HEK293T (cell line): ENCODE data around the gene PTPN7.
A peak's percentile ranks its signal among the peaks of the same experiment; 100 is the strongest.

Experiments used
- CTCF ChIA-PET: fragments of 350-600 bp; formaldehyde crosslinking; extraction: SDS; loops from one replicate; lab custom pipeline; 2021; ENCODE audit warnings: antibody characterized with exemption, inconsistent platforms; lab: Yijun Ruan, JAX
- POLR2A ChIA-PET: fragments of 350-600 bp; formaldehyde crosslinking; extraction: SDS; loops from one replicate; lab custom pipeline; 2020; ENCODE audit warnings: antibody characterized with exemption, inconsistent platforms; lab: Yijun Ruan, JAX
- DNase-seq: peaks from one replicate; pipeline ENCODE4 v3.0.0; 2012; ENCODE audit warnings: mixed read lengths; ENCODE audit errors: extremely low spot score
- ARNT ChIP-seq: fragments of 450-650 bp; IDR thresholded peaks from 2 replicates; pipeline ENCODE4 v1.6.1; 2017; ENCODE audit warnings: mild to moderate bottlenecking
- BHLHE40 ChIP-seq: fragments of 450-650 bp; IDR thresholded peaks from 2 replicates; pipeline ENCODE4 v1.6.1; 2016; ENCODE audit warnings: mild to moderate bottlenecking, moderate library complexity, borderline replicate concordance
- CTBP1 ChIP-seq: fragments of 450-650 bp; IDR thresholded peaks from 2 replicates; pipeline ENCODE4 v1.6.1; 2016; ENCODE audit warnings: borderline replicate concordance
- ELF4 ChIP-seq: fragments of 450-650 bp; IDR thresholded peaks from 2 replicates; pipeline ENCODE4 v1.6.1; 2017; ENCODE audit warnings: antibody characterized with exemption
- FOXA1 ChIP-seq: fragments of 450-650 bp; IDR thresholded peaks from 2 replicates; pipeline ENCODE4 v1.6.1; 2016; ENCODE audit warnings: mild to moderate bottlenecking
- FOXK2 ChIP-seq: fragments of 450-650 bp; IDR thresholded peaks from 2 replicates; pipeline ENCODE4 v1.6.1; 2016; ENCODE audit warnings: mild to moderate bottlenecking
- FOXM1 ChIP-seq: fragments of 450-650 bp; IDR thresholded peaks from 2 replicates; pipeline ENCODE4 v1.6.1; 2017; ENCODE audit warnings: mild to moderate bottlenecking, borderline replicate concordance
- HDGF ChIP-seq: fragments of 450-650 bp; IDR thresholded peaks from 2 replicates; pipeline ENCODE4 v1.6.1; 2017; ENCODE audit warnings: antibody characterized with exemption, borderline replicate concordance
- L3MBTL2 ChIP-seq: fragments of 450-650 bp; conservative IDR thresholded peaks from 2 replicates; pipeline ENCODE4 v1.6.1; 2016; ENCODE audit warnings: mild to moderate bottlenecking
- LEF1 ChIP-seq: fragments of 450-650 bp; IDR thresholded peaks from 2 replicates; pipeline ENCODE4 v1.6.1; 2017; ENCODE audit warnings: mild to moderate bottlenecking, borderline replicate concordance
- NFRKB ChIP-seq: fragments of 450-650 bp; IDR thresholded peaks from 2 replicates; pipeline ENCODE4 v1.6.1; 2016; ENCODE audit warnings: mild to moderate bottlenecking, moderate library complexity
- SP1 ChIP-seq: fragments of 450-650 bp; IDR thresholded peaks from 2 replicates; pipeline ENCODE4 v1.6.1; 2017
- SUZ12 ChIP-seq: fragments of 450-650 bp; IDR thresholded peaks from 2 replicates; pipeline ENCODE4 v1.6.1; 2016; ENCODE audit warnings: mild to moderate bottlenecking
- TARDBP ChIP-seq: fragments of 450-650 bp; IDR thresholded peaks from 2 replicates; pipeline ENCODE4 v1.6.1; 2016
- ZNF384 ChIP-seq: fragments of 450-650 bp; IDR thresholded peaks from 2 replicates; pipeline ENCODE4 v1.6.1; 2016
- TF ChIP-seq, protein P1 (sequence below): fragments of 450-650 bp; IDR thresholded peaks from 2 replicates; pipeline ENCODE4 v1.6.1; 2016

PTPN7 gene

GRCh38 chr1:202189918-202190715, 29.7 kb upstream of the PTPN7 start:
- no peak for TF ChIP-seq ZNF384
- no peak for TF ChIP-seq FOXA1
- no peak for TF ChIP-seq BHLHE40
- no peak for TF ChIP-seq ELF4
- no peak for TF ChIP-seq SUZ12
- no peak for TF ChIP-seq HDGF
- no peak for TF ChIP-seq LEF1
- no peak for TF ChIP-seq SP1
- TF ChIP-seq NFRKB: no peak
- no peak for TF ChIP-seq ARNT
- CTCF ChIA-PET: interaction anchor here (0.6 to 2.2 kb wide), 16 partner anchors 10 to 529 kb away, joined by 3 to 12 read pairs (median 5); partner anchors contain the start of gene UBE2T
- POLR2A ChIA-PET: no interaction called here
- DNase-seq: no peak

DNA sequence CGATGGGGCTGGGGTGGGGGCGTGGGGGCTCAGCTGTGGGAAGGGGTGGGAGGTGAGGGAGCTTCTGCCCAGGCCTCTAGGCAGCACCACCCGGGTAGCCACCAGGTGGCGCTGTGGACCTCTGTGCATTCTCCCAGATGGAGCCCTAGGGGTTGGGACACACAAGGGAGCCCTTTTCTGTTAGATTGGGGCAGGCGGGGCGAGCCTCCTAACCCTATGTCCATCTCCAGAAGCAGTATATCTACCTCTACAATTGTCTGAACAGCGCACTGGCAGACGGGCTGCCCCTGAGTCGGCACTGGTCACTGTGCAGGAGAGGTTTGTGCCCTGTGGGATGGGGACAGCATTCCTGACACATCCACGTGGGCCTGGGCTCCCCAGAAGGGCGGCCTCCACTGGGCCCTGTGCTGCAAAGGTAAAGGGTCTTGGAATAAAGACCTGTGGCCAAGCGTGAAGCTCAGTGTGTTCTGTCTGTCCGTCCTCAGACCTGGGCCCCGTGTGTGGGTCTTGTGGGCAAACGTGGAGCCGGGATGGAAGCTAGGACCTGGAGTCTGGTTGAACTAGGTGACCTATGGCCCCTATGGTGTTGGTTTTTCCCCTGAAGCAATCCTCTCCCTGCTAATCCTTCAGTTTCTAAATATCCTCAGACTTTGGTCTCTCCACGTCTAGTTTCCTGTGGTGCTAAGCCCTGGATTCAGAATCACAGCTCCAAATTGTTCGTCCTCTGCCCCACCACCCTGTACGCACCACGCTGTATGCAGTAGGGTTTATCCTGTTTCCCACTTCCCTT, 28.8 kb upstream of the PTPN7 start:
- CTCF ChIA-PET: interaction anchor here (0.8 to 2.2 kb wide), 13 partner anchors 9 to 530 kb away, joined by 3 to 12 read pairs (median 6); partner anchors contain the start of gene UBE2T
- POLR2A ChIA-PET: no interaction called here
- TF ChIP-seq ELF4 (no peak), LEF1 (no peak), SP1 (no peak), NFRKB (no peak), TARDBP (no peak), FOXK2 (no peak), SUZ12 (no peak), BHLHE40 (no peak), ARNT (no peak), L3MBTL2 (no peak)
- DNase-seq: peak; percentile 68

- TF ChIP-seq SP1: no peak
- TF ChIP-seq NFRKB: no peak
- no peak for TF ChIP-seq CTBP1
- TF ChIP-seq LEF1: no peak
- no peak for TF ChIP-seq ELF4
- no peak for TF ChIP-seq ARNT
- no peak for TF ChIP-seq TARDBP
- TF ChIP-seq FOXA1: no peak
- TF ChIP-seq, protein P1, sequence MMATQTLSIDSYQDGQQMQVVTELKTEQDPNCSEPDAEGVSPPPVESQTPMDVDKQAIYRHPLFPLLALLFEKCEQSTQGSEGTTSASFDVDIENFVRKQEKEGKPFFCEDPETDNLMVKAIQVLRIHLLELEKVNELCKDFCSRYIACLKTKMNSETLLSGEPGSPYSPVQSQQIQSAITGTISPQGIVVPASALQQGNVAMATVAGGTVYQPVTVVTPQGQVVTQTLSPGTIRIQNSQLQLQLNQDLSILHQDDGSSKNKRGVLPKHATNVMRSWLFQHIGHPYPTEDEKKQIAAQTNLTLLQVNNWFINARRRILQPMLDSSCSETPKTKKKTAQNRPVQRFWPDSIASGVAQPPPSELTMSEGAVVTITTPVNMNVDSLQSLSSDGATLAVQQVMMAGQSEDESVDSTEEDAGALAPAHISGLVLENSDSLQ: no peak
- no peak for TF ChIP-seq SUZ12
- TF ChIP-seq FOXM1: no peak
- POLR2A ChIA-PET: no interaction called here
- DNase-seq: no peak
- CTCF ChIA-PET: interaction anchor here (0.8 to 1.0 kb wide), 2 partner anchors 44 to 126 kb away, joined by 3 read pairs; partner anchors contain the start of gene ARL8A
Measured at GRCh38 chr1:202187697-202188407, 27.4 kb upstream of the PTPN7 start.

GRCh38 chr1:202187041-202187671, 26.8 kb upstream of the PTPN7 start:
- TF ChIP-seq HDGF: no peak
- TF ChIP-seq BHLHE40: no peak
- TF ChIP-seq, protein P1: no peak
- TF ChIP-seq TARDBP: no peak
- no peak for TF ChIP-seq L3MBTL2
- no peak for TF ChIP-seq ZNF384
- TF ChIP-seq NFRKB: no peak
- no peak for TF ChIP-seq ELF4
- TF ChIP-seq SP1: no peak
- no peak for TF ChIP-seq ARNT
- no peak for TF ChIP-seq FOXM1
- TF ChIP-seq LEF1: no peak
- no peak for TF ChIP-seq FOXK2
- no peak for TF ChIP-seq SUZ12
- no peak for TF ChIP-seq FOXA1
- ChIA-PET POLR2A (no interaction called here), CTCF (interaction anchor here (0.8 to 1.0 kb wide), 2 partner anchors 43 to 126 kb away, joined by 3 read pairs; partner anchors contain the start of gene ARL8A)
- DNase-seq: no peak

DNA sequence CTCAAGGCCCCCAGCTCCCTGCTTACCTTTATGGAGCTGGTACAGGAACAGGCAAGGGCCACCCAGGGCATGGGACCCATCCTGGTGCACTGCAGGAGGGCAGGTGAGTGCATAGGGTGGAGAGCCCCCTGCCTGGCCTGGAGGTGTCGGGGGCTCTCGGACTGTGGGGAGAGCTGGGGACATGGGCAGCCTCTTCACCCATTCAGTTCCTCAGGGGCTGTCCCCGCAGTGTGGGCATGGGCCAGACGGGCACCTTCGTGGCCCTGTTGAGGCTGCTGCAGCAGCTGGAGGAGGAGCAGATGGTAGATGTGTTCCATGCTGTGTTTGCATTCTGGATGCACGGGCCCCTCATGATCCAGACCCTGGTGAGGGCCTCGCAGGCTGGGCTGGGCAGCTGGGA, 25.9 kb upstream of the PTPN7 start:
- POLR2A ChIA-PET: interaction anchor here (1.3 kb wide), 1 partner anchor 143 kb away, joined by 3 read pairs; no protein-coding TSS in a partner anchor
- TF ChIP-seq ZNF384: no peak
- DNase-seq: no peak
- CTCF ChIA-PET: interaction anchor here (1.0 to 2.0 kb wide), 2 partner anchors 10 to 31 kb away, joined by 3 to 7 read pairs; no protein-coding TSS in a partner anchor
